ENCODE data around the gene SP5.

GRCh38 chr2:170665743-170666142, 49.4 kb upstream of the SP5 start:
- no peak for TF ChIP-seq MYC (IDR thresholded peaks at IDR 0.05; ENCODE audit: low read depth, low read length)
- TF ChIP-seq POLR2A (IDR thresholded peaks at IDR 0.05; ENCODE audit: low read depth, low read length), result no peak
- TF ChIP-seq CTCF (IDR thresholded peaks at IDR 0.05; ENCODE audit: extremely low read depth in 1 of 2, insufficient read depth in 1 of 2, low read depth in 1 of 2, low read length in 2 of 2), result no peak
- TF ChIP-seq EZH2 (IDR thresholded peaks at IDR 0.05; ENCODE audit: borderline replicate concordance, low read depth, low read length, severe bottlenecking), result no peak

Data from endothelial cell of umbilical vein (primary cell).